Measurements from ENCODE around the gene FREM3.
"Not testable (repeated sequence)": the region's sequence is repeated elsewhere in the genome, so short reads cannot be mapped to it uniquely, and the experiment has no call there.

The FREM3 gene

DNA sequence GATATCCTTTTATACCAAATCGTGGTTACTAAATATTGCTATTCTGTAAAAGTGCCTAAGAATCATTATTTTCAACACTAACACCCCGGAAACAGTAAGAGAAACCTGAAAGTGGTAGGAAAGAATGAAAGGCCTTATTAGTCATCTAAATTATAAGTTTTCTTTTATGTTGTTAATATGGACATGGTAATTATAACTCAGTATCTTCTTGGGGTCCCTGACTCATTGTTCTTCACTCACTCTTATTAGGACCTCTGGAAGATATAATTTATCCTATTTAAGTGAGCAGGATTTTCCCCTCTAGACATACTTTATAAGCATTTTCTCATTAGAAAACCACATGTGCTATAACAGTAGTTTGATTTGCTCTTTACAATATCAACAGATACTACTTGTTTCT is 136.0 kb downstream of the FREM3 start:
- DNase-seq = no peak

- DNase-seq = peak; percentile 3
Measured at GRCh38 chr4:143559757-143560147, 140.7 kb downstream of the FREM3 start.

- DNase-seq = peak; percentile 61
Measured at GRCh38 chr4:143558823-143559756, 141.4 kb downstream of the FREM3 start.

GRCh38 chr4:143558286-143558685 is 142.2 kb downstream of the FREM3 start:
- DNase-seq = no peak

- DNase-seq = no peak
Measured at GRCh38 chr4:143555676-143556075, 144.8 kb downstream of the FREM3 start.

GRCh38 chr4:143554728-143555597 is 145.5 kb downstream of the FREM3 start:
- DNase-seq = no peak

DNA sequence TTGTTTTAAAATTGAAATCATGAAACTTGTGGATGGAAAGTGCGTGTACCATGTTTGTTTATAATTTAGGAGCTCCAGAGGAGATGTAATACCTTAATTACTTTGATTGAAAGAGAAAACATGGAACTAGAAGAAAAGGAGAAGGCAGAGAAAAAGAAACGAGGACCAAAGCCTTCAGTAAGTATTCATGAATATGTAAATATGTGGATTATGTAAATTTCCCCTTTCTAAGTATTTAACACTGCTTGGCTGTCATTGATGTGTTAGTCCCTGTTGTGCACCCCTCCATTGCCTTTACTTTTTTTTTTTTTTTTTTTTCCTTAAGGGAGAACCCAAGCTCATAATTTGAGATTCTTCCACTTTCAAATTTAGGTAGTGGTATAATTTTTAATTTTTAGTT is 150.5 kb downstream of the FREM3 start:
- DNase-seq = no peak

DNA sequence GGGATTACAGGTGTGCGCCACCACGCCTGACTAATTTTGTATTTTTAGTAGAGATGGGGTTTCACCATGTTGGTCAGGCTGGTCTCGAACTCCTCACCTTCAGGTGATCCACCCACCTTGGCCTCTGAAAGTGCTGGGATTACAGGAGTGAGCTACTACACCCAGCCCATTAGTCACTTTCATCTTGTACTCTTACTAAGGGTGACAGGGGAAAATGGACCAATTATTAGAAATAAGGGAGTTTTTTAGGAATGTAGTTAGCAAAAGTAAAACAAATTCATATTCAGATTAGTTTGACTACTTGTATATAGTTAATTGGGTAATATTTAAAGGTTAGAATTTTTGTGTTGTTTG is 160.8 kb downstream of the FREM3 start:
- no peak for DNase-seq

DNA sequence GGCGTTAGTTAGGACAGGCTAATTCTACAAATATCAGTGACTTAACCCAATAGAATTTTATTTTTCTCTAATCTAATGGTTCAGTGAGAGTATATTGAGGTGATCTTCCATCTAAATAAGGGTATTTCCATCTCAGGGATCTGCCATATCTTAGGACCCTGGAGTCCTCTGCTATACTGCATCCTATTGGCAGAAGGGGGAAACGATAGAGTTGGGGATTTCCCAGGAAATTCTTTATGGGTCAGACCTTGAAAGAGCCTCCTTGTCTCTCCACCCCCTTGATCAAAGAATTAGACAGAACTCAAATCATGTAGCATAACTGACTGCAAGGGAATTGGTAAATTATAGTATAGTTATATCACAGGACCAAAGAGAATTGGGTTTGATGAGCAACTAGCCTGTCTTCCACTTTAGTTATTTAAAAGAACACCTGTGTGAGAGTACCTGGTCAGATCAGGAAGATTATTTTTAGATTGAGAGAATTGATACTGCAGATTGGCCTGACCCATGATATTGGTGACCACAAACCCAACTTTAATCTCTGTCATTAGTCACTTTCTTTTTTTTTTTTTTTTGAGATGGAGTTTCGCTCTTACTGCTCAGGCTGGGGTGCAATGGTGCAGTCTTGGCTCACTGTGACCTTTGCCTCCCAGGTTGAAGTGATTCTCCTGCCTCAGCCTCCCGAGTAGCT is 161.4 kb downstream of the FREM3 start:
- DNase-seq = no peak

DNA sequence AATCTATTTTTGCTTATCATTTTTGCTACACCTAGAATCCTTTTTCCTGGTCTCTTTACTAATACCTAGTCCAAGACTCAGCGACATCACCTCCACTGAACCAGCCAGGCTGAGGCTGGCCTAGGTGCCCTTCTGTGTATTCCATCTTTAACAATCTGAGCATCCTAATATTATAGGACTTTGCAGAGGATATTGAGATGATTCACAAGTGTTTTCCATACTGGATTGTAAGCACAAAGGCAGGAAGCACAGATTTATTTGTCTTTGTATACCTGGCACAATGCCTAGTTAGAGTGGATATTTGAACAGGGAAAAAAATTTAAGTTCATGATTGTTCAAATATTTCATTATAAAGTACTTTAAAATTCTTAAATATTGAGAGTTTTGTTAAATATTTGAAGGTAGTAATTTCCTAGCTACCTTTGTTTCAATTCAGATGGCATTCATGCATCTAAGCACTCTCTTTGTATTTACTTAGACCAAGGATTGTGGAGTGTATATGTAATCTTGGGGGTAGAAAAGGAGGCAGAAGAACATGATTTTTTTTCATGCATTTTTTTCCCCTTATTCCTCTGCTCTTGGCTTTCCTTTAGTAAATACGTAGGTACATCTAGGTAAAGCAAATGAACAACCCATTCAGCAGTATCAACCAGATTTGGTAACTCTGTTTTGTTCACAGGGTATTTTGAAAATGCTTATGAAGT is 168.5 kb downstream of the FREM3 start:
- no peak for DNase-seq

DNA sequence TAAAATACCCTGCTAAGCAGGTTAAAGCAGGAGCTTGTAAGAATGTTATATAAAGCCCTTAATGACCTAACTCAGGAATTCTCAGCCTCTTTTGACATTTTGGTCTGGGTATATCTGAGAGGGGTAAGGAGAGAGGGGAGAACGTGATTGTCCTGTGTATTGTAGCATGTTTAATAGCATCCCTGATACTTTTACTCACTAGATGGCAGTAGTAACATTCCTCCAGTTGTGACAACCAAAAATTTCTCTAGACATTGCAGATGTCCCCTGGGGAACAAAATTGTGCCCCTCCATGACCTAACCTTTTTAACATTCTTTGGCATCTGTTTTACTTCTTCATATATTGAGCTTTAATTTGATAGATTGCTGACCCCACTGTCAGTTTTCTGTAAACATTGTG is 169.1 kb downstream of the FREM3 start:
- peak; percentile 14 for DNase-seq

DNA sequence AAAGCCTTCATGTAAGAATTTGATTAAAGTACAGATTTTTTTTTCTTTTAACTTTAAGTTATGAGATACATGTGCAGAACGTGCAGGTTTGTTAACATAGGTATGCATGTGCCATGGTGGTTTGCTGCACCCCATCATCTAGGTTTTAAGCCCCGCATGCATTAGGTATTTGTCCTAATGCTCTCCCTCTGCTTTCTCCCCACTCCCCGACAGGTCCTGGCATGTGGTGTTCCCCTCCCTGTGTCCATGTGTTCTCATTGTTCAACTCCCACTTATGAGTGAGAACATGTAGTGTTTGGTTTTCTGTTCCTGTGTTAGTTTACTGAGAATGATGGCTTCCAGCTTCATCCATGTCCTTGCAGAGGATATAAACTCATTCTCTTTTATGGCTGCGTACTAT is 172.4 kb downstream of the FREM3 start:
- not testable (repeated sequence) for DNase-seq
